Activated T-cell treated with anti-CD3 and anti-CD28 coated beads, Interleukin-2, amount 50 U/mL, for 48 hours (primary cell): ENCODE data around the gene BCL2L1.
"Not testable (repeated sequence)": the region's sequence is repeated elsewhere in the genome, so short reads cannot be mapped to it uniquely, and the experiment has no call there.

Source experiments
- DNase-seq, 2 experiments: peaks; one replicate each; pipeline ENCODE4 v3.0.0-alpha.2; 2020

BCL2L1 gene

GRCh38 chr20:31722257-31723068 lies at the start of gene BCL2L1:
TSS of gene BCL2L1 (minus strand) at chr20:31722868. CDS start at chr20:31722218, 650 bp downstream.
- DNase-seq = peak; percentile 85 to 87

- DNase-seq = no peak
Measured at GRCh38 chr20:31770243-31770642, 47.6 kb upstream of the BCL2L1 start.

DNA sequence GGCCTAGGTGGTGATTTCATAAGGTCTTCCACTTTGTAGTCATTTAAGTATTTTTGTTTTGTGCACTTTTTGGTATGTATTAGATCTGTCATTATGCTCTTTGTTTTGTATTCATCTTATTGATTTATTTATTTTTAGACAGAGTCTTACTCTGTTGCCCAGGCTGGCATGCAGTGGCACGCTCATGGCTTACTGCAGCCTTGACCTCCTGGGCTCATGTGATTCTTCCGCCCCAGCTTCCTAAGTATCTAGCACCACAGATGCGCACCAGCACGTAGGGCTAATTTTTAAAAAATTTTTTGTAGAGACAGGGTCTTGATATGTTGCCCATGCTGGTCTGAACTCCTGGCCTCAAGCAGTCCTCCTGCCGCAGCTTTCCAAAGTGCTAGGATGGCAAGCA lies 47.0 kb upstream of the BCL2L1 start:
- no peak for DNase-seq

- no peak for DNase-seq
Measured at GRCh38 chr20:31767805-31768204, 45.1 kb upstream of the BCL2L1 start.

DNA sequence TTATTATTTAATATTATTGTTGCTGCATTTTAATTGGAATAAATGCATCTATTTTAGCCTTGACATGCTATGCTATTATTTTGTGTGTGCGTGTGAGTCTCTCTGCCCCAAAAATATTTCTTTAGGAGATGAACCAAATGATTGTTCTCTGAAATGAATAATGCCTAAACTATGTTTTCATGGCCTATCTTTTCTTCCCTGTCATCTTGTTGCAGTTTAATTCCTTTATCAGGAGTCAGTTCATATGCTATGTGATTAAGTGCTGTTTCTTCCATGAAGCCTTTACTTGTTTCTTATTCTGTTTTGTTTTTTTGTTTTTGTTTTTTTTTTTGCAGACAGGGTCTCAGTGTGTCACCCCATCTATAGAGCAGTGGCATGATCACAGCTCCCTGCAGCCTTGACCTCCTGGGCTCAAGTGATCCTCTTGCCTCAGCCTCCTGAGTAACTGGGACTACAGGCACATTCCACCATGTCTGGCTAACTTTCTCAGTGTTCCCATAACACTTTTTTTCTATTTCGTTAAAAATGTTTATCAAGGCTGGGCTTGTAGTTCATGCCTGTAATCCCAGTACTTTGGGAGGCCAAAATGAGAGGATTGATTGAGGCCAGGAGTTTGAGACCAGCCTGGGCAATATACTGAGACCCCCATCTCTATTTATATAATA lies 42.1 kb upstream of the BCL2L1 start:
- DNase-seq = no peak

DNA sequence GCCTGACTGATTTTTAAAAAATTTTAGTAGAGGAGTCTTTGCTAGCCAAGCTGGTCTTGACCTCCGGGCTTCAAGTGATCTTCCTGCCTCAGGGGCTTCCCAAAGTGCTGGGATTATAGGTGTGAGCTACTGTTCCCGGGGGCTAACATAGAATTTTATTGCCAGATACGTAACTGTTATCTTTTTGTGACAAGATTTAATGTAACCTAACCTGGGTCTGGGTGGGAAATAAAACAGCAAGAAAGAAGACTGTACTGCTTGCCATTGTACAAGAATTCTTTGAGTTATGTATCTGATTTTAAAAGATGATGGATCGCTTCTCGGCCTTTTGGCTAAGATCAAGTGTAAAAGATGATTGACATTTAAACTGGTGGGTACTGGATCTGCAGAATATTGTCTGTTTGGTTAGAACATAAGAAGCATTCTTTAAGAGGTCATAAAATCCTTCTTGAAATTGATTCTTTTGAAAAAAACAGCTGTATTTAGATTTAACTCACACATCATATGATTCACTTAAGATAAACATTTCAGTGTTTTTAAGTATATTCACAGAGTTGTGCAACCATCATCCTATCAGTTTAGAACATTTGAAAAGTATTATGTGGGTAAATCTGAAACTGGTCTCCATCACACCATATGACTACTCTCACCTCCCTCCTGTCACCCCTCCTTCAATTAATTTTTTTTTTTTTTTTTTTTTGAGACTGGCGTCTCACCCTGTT lies 38.0 kb upstream of the BCL2L1 start:
- no peak for DNase-seq

GRCh38 chr20:31759836-31760518 lies 37.3 kb upstream of the BCL2L1 start:
- no peak for DNase-seq

GRCh38 chr20:31758991-31759390 lies 36.3 kb upstream of the BCL2L1 start:
- DNase-seq = no peak

- DNase-seq = no peak
Measured at GRCh38 chr20:31758521-31758920, 35.9 kb upstream of the BCL2L1 start.

DNA sequence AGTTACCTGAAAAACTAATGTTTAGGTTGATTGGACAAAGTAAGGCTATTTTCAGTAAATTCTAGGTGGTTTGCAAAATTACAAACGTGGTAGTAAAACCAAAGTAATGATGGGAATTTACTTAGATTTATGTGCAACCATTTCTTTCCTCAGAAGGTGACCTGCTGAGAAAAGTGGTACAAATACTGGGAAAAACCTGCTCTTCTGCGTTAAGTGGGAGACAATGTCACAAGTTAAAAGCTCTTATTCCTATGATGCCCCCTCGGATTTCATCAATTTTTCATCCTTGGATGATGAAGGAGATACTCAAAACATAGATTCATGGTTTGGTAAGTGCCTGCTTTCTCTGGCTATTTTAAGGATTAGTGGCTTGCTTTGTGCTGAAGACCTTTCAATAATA lies 34.6 kb upstream of the BCL2L1 start:
- no peak for DNase-seq

- DNase-seq = no peak
Measured at GRCh38 chr20:31751126-31751525, 28.5 kb upstream of the BCL2L1 start.

DNA sequence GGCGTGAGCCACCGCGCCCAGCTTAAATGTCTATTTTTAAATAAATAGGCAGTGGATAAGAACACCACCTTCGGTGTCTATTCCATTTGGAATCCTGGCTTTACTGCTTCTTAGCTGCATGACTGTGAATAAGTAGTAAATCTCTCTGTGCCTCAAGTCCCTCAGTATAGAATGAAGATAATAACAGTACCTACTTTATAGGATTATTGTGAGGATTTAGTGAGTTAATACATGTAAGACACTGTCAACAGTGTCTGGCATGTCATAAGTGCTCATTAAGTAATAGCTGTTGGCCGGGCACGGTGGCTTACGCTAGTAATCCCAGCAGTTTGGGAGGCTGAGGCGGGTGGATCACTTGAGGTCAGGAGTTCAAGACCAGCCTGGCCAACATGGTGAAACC lies 26.6 kb upstream of the BCL2L1 start:
- DNase-seq = no peak

GRCh38 chr20:31747640-31748039 lies 25.0 kb upstream of the BCL2L1 start:
- DNase-seq = no peak

- DNase-seq = not testable (repeated sequence)
Measured at GRCh38 chr20:31747028-31747427, 24.4 kb upstream of the BCL2L1 start.

GRCh38 chr20:31746068-31746878 lies 23.6 kb upstream of the BCL2L1 start:
- no peak for DNase-seq

GRCh38 chr20:31740656-31741323 lies 18.1 kb upstream of the BCL2L1 start:
- DNase-seq = no peak

DNA sequence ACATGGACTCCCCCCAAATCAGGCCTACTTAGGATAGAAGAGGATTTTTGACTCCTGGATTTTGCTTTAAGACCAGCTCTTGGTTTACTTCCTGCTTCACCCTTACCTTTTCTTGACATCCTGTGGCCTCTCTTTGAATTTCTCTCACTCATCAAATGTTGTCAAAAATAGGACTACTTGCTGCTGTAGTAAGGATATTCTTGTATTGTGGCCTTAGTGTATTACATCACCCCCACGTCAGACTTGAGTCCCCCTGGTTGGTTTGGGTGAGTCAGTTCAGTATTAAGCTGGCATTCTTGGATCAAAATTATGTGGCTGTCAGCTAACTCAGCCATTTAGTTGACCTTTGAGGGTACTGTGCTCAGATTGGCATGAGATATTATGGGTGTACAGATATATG lies 17.5 kb upstream of the BCL2L1 start:
- DNase-seq = peak in 1 of 2 experiments; percentile 26

- no peak for DNase-seq
Measured at GRCh38 chr20:31739550-31739977, 16.9 kb upstream of the BCL2L1 start.

GRCh38 chr20:31738729-31739549 lies 16.3 kb upstream of the BCL2L1 start, which contains the start of gene TPX2:
TSS of gene TPX2 (plus strand) at chr20:31739290. CDS start at chr20:31757477, 18,187 bp downstream.
- DNase-seq = peak; percentile 89 to 91

- no peak for DNase-seq
Measured at GRCh38 chr20:31731321-31731717, 8.7 kb upstream of the BCL2L1 start.
